GM19351 (cell line): ENCODE measurements around the gene ANKRD52.
"Not testable (repeated sequence)": the region's sequence is repeated elsewhere in the genome, so short reads cannot be mapped to it uniquely, and the experiment has no call there.

ENCODE experiments used
- ATAC-seq: cut with Tn5 transposase; IDR thresholded peaks from one replicate; pipeline ENCODE4 v1.9.1; 2021; ENCODE audit warnings: mild to moderate bottlenecking, moderate library complexity; ENCODE audit not compliant: unreplicated experiment

The ANKRD52 gene

GRCh38 chr12:56216461-56216860, 41.7 kb downstream of the ANKRD52 start:
- no peak for ATAC-seq

GRCh38 chr12:56213878-56214277, 44.3 kb downstream of the ANKRD52 start:
- ATAC-seq: no peak

- no peak for ATAC-seq
Measured at GRCh38 chr12:56212361-56212760, 45.8 kb downstream of the ANKRD52 start.

- ATAC-seq: no peak
Measured at GRCh38 chr12:56208006-56208405, 50.2 kb downstream of the ANKRD52 start.

GRCh38 chr12:56206452-56207166, 51.6 kb downstream of the ANKRD52 start:
- ATAC-seq: no peak

GRCh38 chr12:56205445-56205844, 52.7 kb downstream of the ANKRD52 start:
- no peak for ATAC-seq

- no peak for ATAC-seq
Measured at GRCh38 chr12:56204275-56204674, 53.9 kb downstream of the ANKRD52 start.

- no peak for ATAC-seq
Measured at GRCh38 chr12:56202838-56203237, 55.3 kb downstream of the ANKRD52 start.

GRCh38 chr12:56202366-56202765, 55.8 kb downstream of the ANKRD52 start:
- no peak for ATAC-seq

- no peak for ATAC-seq
Measured at GRCh38 chr12:56198836-56199235, 59.3 kb downstream of the ANKRD52 start.

- no peak for ATAC-seq
Measured at GRCh38 chr12:56197921-56198635, 60.1 kb downstream of the ANKRD52 start.

GRCh38 chr12:56196818-56197550, 61.2 kb downstream of the ANKRD52 start:
- not testable (repeated sequence) for ATAC-seq

GRCh38 chr12:56193025-56193578, 65.1 kb downstream of the ANKRD52 start:
- ATAC-seq: no peak

- no peak for ATAC-seq
Measured at GRCh38 chr12:56192582-56192981, 65.6 kb downstream of the ANKRD52 start.

GRCh38 chr12:56190695-56191155, 67.5 kb downstream of the ANKRD52 start:
- no peak for ATAC-seq

GRCh38 chr12:56189918-56190694, 68.1 kb downstream of the ANKRD52 start:
- peak; percentile 30 for ATAC-seq

GRCh38 chr12:56189099-56189917, 68.9 kb downstream of the ANKRD52 start, which contains the start of gene SMARCC2:
Gene SMARCC2 (minus strand): TSS chr12:56189483. CDS start chr12:56189461, 22 bp downstream.
- peak; percentile 75 for ATAC-seq

- ATAC-seq: peak; percentile 9
Measured at GRCh38 chr12:56188778-56189098, 69.4 kb downstream of the ANKRD52 start.

- ATAC-seq: no peak
Measured at GRCh38 chr12:56188131-56188777, 69.9 kb downstream of the ANKRD52 start.
